Fibroblast of peridontal ligament (primary cell): Measurements from ENCODE around the gene NEURL3.
"Not testable (repeated sequence)": the region's sequence is repeated elsewhere in the genome, so short reads cannot be mapped to it uniquely, and the experiment has no call there.

ENCODE experiments used
- DNase-seq: peaks from one replicate; pipeline ENCODE4 v3.0.0-alpha.2; 2010; ENCODE audit errors: extremely low read depth

The NEURL3 gene

DNA sequence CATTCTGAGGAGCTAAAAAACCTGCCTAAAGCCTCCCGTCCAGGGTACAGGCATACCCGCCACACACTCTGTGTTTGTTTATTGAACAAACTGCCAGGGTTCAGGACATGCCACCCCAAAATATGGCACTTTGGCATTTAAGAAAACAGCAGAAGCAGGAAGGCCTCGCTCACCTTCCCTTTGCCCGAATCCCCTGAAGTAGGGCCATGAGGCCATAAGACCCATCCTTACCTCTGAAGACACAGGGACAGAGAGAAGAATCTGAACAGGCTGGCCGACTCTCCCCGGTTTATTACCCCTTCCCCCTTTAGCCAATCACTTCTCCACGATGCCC, 1.7 kb upstream of the NEURL3 start:
- no peak for DNase-seq

DNA sequence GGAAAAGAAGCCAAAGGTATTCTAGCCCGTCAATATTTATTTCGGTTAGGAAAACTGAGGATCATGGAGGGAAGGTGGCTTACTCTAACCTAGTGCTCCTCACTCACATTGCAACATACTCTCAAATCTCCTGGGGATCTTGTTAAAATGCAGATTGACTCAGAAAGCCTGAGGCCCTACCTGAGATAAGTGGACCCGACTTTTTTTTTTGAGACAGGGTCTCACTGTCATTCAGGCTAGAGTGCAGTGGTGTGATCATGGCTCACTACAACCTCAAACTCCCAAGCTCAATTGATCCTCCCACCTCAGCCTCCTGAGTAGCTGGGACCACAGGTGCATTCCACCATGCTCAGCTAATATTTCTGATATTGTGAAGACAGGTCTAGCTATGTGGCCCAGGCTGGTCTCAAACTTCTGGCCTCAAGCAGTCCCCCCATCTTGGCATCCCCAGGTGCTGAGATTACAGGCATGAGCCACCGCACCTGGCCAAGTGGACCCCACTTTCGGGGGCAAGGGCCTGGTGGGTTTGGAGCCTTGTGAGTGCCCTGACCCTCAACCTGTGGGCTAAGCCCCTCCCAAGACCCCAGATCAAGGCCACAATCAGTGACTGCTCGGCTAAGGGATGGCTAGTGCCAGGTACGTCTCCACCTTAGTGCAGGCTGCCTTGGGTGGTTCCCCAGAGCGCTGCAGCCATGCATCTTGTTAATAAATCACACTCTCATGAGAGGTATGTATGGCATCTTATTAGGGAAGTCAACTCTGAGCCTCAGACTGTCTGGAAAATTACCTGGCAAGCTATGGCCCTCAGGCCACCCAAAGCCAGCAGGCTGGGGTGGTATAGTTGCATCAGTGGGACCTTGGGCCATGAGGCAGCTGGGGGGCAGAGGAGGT, 1.1 kb upstream of the NEURL3 start:
- DNase-seq = no peak

DNA sequence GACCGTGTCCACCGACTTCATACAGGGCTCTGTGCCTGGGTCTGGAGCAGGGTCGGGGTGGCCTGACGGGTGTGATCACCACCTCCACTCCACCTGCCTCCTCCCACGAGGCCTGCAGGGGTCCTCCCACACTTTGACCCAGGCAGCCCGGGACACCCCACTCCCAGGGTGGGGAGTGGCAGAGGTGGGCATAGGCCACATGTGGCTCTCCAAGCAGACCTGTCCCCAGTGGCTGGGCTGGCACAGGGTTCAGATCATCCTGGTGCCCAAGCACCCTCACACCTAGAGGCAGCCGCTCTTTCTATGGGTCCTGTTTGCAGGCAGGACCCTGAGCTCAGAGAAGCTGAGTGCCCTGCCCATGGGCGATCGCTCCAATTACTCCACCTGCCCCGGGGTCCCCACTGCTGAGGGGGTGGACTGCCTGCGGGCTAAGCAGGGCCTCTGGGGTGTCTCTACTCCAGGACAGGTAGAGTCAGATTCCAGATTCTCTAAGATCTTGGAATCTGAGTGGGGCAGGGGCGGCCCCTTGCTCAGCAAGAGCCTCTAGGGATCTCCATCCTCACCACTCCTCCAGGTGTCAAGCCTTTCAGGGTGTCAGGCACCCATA, 1.4 kb downstream of the NEURL3 start:
- DNase-seq = no peak

DNA sequence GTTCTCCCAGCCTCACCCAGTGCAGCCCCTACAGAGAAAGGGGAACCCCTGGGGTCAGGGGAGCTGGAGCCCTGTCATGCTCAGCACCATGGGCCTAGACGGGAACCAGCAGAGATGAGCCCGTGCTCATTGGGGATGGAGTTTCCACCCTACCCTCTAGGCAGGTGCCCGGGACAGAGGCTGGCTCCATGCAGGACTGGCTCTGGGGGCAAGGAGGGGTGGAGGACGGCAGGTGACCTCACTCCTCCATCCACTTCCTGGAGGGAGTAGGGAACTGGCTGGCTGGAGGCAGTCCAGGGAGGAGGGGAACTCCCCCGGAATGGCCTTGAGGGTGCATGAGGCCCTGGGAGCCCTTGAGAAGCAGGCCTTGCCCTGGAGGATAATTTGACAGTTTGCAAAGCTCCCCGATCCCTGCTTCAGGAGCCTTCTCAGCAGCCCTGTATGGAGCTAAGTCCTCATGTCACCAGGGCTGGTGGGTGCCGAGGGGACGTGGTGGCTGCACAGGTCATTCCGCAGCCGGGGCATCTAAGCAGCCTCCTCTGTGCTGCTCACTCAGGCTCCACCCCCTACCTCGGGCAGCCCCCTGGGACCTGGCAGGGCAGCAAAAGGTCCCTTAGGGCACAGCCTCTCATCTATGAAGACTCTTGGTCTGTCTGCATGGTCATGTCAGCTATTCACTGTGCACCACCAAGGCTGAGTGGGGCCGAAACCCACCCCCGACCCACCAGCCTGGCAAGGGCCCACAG, 2.1 kb downstream of the NEURL3 start:
- no peak for DNase-seq

DNA sequence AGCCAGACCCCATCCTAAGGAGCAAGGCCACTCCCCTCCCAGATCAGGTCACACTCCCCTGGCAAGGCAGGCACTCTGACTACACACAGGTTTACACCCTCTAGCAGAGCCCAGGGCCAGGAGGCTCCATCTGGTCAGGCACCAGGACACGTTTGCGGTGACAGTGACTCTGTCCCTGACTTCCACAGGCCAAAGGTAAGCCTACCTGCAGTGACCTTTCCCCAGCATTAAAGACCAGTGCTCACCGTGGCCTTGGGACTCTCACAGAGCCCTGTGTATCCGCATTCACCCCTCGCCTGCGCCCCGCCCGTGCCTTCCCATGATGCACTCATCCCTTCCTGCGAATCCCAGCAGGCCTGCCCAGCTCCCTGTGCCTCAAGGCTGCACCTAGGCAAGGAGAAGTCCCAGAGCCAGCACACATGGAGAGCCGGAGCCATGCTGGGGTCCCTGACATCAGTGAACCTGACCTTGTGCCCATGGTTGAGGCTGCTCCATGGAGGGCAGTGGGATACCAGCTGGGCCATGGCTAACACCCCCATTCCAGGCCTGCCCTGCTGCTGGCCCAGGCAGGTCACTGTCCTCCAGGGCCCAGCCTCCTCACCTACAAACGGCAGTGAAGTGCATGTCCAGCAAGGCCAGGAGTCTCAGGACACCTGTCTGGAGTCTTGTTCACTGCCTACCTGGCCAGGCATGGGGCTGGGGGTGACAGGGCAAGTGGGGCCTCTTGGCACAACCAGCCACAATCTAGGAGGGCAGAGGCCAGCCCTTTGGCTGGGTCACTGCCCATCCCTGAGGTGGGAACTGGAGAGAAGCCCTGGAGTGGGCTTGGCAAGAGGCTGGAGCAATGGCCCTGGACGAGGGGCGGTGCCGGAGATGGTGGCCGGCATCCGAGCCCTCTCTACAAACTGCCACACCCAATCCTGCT, 3.0 kb downstream of the NEURL3 start:
- no peak for DNase-seq

DNA sequence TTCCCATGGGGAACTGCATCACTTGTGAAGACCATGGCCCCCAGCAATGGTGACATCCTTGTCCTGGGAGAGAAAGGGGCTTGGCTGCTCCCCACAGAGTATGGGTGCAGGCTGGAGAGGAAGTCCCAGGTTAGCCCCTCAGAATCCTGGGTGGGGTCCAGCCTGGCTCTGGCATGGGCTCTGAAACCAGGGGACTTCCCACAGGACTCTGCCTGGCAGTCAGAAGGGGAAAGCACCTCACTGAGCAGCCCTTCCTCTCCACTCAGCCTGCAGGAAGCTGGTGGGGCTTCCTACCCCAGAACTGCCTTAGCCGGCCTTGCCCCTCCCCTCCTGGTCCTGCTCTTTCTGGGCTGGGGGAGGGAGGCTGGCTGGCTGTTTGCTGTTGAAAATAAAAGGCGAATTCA, 3.7 kb downstream of the NEURL3 start:
- no peak for DNase-seq

DNA sequence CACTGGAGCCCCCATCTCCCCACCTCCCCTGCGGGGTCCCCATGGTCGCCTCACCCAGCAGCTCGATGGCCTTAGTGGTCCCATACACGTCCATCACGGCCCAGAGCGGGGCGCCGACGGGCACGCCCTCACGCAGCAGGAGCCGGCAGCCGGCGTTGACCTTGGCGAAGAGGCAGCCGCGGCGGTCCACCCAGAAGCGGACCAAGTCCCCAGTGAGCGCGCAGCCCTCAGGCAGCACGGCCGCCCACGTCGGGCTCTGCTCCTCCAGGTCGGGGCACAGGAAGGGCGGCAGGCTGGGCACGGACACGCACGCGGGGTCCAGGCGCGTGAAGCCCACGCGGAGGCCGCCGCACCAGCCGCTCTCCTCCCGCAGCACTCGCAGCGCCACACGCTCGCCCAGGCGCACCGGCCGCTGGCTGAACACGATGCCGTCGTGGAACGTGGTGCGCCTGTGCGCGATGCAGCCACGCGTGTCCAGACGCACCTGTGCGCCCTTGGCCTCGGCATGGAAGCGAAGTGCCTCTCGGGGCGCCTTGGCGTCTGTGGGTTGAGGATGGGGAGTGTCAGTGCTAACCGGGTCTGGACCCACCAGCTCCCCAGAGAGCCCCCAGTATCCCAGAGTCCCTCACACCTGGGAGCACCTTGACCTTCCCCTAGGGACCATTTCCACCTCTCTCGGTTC, 4.6 kb downstream of the NEURL3 start:
- no peak for DNase-seq

DNA sequence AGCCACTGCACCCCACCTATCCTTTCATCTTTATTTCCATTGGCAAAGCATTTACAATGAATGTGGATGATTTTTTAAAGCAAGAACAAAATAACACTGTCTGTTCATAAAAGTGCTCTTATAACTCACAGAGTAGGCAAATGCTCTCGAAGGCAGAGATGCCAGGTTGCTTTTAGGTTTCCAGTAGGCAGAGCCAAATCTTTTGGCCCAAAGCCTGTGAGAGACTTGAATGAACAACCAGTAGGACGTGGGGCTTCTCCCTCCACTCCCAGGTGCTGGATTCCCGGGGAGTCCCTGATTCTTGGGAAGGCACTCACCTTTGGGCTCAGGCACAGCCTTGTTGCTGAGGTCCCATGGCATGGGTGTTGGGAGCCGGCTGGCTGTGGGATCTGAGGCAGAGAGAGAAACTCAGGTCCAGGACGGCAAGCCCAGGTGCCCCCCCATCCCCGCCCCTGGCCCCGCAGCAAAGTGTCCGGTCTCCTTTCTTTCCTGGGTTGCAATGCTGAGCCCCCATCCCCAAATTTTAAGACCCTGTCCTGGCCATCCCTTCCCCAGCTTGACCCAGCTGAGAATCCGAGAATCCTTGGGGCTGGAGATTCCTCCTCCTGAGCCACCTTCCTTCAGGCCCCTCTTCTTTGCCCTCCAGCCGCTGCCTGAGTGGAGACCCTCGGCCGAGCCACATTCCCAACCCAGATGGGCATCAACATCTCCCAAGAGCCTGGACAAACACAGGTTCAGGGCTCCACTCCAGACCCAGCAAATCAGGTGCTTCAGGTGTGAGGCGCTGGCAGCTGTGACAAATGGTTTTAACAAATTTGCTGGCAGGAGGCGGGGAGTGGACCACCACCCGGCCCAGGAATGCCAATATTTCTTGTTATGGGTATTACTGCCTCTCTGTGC, 5.8 kb downstream of the NEURL3 start:
- no peak for DNase-seq

DNA sequence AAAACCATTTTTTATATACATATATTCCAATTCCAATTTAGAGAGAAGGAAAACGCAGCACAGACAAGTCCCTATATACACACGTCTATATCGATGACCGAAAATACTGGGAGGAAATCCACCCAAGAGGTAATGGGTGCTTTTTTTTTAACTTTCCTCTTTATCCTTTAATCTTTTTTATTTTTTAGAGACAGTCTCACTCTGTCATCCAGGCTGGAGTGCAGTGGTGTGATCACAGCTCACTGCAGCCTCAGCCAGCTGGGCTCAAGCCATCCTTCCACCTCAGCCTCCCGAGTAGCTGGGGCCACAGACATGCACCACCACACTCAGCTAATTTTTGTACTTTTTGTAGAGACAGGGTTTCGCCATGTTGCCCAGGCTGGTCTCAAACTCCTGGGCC, 6.5 kb downstream of the NEURL3 start:
- not testable (repeated sequence) for DNase-seq

DNA sequence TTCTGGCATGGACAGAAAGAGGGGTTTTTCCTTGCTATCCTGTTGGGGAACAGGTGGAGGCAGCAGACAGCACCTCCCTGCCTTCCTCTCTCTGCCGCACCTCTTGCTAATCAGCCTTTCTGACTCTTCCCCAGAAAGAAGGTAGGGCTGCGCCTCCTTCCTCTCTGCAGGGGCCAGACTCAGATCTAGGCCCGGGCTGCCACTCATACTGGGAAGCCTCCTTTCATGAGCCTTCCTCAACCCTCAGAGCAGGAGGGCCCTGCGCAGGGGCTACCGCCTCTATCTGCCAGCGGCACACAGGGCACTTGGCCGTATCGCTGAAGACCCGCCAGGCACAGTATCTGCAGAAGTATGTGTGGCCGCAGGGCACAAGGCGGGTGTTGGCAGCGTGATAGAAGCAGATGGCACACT, 7.1 kb downstream of the NEURL3 start:
- DNase-seq = no peak

DNA sequence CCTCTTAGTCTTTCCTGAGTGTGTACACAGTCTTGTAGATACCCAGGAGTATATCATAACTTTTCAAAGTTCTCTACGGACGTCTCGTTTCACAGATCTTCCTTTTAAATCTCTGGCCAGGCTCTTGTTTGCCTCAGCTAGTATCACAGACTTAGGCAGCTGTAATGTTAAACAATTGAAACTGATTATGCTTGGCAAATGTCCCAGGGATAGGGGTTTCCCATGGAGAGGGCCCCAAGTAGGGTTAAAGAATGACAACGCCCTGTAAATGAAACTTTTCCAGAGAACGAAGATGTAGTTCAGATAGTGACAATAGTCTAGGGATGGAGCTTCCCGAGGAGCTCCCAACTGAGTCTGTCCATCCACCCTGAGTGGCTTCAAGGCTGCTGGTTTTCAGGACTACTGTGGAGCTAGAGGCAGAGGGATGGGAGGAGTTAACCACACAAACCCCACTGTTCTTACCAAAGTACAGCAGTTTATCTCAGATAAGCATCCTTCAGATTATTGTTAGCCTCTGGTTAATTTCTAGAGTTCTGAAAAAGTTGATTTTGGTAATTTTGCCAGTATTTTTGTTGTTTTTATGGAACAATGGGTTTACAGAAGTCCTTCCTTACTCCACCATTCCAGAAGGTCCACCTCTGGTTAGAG, 9.1 kb downstream of the NEURL3 start:
- no peak for DNase-seq

DNA sequence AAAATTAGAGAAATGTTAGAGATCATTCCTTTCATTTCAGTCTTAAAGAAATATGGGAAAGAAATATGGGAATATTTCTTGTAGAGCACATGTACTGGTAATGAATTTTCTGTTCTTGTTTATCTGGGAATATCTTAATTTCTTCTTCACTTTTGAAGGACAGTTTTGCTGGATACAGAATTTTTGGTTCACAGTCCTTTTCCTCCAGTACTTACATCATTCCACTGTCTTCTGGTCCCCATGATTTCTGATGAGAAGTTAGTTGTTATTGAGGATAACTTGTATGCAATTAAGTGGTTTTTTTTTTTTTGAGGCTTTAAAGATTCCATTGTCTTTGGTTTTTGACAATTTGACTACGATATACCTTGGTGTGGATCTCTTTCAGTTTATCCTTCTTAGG, 11.0 kb downstream of the NEURL3 start:
- DNase-seq = no peak

DNA sequence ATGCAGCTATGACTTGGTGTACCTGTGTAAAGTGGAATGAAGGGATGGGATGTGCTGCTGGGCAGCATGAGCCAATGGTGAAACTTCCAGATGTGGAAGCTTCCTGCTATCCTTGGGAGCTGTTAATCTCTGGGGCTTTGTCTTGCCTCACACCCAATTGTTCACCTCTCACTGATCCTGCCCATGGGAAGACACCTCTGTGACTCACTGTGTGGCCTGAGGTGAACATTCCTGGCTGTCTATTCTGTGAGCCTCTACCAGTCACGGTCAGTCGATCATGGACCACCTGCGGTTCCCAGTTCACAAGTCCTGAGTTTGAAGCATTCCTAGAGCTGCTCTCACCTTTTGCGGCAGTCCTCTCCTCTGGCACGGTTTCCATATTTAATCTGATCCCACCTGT, 12.1 kb downstream of the NEURL3 start:
- no peak for DNase-seq

DNA sequence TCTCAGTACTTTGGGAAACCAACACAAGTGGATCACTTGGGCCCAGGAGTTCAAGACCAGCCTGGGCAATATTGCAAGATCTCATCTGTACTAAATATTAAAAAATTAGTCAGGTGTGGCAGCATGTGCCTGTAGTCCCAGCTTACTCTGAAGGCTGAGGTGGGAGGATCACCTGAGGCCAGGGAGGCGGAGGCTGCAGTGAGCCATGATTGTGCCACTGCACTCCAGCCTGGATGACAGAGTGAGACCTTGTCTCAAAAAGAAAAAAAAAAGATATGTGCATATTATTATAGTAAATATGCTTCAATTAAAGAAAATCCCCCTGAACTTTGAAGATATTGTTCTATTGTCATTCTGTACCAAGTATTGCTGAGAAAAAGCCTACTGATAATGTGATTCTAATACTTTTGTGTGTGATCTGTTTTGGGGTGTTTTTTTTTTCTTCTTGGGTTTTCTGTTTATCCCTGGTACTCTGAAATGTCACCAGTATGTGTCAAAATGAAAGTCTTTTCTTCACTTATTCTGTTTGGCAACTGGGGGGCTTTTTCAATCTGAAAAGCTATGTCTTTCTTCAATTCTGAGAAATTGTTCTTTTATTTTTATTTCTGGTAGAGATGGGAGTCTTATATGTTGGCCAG, 13.2 kb downstream of the NEURL3 start:
- DNase-seq = no peak

DNA sequence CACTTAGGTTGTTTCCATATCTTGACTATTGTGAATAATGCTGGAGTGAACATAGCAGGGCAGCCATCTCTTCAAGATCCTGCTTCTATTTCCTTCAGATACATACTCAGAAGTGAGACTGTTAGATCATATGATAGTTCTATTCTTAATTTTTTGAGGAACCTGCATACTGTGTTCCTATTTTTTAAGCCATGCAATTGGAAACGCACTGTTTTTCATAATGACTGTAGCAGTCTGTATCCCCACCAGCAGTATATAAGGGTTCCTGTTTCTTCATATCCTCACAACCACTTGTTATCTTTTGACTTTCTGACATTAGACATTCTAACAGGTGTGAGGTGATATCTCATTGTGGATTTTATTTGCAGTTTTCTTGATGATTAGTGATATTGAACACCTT, 15.5 kb downstream of the NEURL3 start:
- DNase-seq = no peak

DNA sequence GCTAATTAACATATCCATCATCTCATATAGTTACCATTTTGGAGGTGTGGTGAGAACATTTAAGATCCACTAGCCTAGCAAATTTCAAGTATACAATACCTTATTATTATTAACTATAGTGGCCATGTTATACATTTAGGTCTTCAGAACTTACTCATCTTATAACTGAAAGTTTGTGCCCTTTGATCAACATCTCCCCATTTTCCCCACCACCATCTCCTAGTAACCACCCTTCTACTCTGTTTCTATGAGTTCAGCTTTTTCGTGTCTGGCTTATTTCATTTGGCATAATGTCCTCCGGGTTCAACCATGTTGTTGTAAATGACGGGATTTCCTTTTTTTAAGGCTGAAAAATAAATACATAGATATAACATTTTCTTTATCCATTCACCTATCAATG, 15.9 kb downstream of the NEURL3 start:
- no peak for DNase-seq

DNA sequence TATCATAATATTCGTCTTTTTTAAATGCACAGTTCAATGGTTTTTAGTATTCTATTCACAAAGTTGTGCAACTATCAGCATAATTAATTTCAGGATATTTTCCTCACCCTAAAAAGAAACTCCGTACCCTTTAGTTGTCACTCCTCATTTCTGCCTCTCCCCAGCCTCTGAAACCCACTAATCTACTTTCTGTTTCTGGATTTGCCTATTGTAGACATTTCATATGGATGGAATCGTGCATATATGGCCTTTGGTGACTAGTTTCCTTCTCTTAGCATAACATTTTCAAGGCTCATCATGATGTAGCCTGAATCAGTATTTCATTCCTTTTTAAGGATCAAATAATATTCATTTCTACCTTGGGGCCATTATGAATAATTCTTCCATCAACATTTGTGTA, 18.5 kb downstream of the NEURL3 start:
- DNase-seq = no peak

DNA sequence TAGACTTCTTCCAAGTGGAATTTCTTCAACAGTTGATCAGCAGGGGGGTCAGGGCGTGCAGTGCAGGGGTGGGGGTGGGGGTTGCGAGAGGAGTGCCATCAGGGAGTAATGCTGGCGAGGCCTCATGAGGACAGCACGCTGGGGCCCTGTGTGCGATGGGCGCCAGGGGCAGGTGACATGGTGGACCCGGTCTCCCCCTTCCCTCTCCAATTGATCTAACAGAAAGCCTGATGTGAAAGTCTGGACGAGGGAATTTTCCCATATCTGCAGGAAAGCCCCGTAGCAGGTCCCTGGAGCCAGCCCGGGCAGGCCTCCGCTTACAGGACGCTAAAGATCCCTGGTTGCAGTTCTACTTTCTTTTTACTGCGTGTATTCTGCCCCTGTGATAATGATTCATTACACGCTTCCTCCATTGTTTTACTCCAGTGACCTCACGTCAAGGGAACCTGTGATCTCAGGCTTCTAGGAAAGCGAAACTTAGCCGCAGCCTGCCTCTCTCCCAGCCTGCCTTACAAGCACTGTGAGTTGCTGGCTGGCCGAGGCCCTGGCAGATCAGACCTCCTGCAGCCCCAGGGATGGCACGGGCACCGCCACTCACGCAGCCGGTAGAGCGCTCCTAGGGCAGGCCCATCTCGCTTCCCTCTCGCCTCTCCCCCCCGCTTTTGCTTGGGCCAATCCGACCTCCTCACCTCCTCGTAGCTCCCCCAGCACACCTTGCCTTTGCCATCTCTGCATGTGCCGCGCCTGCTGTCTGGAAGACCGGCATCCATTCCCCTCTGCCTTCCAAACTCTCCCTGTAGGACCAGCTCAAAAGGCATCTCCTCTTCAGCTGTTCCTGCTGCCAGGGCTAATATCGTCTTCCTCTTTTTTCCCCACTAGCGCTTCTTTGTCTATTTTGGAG, 19.2 kb downstream of the NEURL3 start:
- DNase-seq = peak; percentile 87
